Fibroblast of peridontal ligament (primary cell): ENCODE measurements around the gene SHROOM3.

ENCODE experiments used
- DNase-seq: peaks from one replicate; pipeline ENCODE4 v3.0.0-alpha.2; 2010; ENCODE audit errors: extremely low read depth

SHROOM3 gene

DNA sequence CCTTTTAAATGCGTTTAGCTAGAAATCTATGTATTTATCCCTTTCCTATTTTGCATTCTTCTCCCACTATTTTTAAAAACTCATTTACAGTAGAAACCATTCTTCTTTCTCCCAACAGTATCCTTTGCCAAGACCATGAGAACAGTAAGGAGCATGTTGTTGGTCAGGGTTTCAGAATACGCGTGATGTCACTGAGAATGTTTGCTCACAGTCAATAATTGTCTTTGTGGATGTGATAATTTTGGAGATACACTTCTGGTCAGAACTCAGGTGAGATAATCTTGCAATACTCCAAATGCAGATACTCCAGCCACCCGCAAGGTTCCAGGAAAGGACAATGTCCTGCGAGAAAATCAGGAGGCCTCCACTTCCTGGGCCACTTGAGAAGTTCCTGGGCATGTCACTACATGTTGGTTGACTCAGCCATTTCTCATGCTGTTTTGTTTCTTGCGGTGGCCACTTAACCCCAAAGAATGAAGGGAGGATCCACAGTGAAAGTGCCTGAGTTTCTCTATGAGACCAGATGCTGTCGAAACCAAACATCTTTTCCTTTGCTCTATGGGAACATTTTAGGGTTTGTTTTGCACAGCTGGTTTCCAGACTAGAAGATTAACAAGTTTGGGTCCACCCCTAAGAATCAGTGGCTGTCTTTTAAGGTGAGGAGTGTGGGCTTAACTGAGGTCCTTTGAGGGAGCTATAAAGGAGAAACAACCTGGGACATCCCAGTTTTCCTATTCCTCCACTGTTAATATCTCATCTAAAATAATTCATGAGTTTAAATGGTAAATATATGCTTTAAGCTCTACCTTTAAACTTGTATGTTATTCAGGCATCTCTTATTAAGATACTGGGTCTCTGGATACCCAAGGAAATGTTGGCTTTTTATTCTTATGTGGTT, 346.9 kb downstream of the SHROOM3 start:
- DNase-seq: peak; percentile 99

DNA sequence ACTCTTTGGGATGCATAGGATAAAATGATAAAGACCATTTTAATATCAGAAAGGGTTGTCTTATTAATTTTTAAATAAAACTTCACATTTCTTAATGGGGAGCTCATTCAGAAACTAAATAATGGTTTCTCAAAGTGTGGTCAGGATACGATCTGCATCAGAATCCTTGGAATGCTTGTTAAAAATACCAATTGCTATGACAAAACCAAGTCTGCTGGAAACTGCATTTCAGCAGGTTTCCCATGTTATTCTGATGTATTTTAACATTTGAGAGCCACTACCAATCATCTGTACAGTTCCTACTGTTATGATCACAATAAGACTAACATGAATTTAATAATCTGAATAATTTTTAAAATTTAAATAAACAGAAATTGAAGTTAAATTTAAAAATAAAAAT, 347.8 kb downstream of the SHROOM3 start:
- DNase-seq: peak; percentile 93

DNA sequence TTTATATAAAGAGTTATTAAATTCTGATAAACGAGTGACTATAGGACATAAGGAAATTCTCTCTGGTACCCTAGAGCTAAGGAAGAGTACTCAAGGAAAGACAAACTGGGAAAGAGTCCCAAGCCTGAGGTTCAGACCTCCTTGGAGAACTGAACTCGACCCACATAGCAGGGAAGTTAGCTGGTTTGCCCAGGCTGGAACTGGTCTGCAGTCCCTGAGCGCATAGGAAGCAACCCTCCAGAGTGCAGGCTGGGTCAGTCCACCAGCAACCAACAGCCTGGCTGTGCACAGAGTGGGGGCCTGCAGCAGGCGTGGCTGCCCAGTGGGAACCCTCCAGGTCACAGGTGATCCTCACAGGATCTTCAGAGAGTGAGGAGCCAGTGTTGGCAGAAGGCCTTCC, 348.8 kb downstream of the SHROOM3 start:
- peak; percentile 58 for DNase-seq

DNA sequence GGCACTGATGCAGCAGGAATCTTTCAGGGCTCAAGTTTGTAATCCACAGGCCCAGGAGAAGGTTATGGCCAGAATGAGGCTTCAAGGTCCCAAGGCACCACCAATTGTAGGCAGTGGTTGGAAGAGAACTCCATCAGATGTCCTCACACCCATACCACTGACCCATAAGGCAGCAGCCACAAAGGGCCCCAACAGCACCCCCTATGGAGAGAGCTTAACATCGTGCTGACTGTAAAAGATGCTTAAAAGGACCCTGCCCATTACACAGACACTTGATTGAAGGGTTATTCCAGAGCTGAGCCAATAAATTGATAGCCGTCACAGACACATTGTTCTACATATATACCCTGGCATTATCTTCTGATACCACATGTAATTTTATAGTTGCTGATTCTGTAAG, 349.2 kb downstream of the SHROOM3 start:
- DNase-seq: peak; percentile 20

DNA sequence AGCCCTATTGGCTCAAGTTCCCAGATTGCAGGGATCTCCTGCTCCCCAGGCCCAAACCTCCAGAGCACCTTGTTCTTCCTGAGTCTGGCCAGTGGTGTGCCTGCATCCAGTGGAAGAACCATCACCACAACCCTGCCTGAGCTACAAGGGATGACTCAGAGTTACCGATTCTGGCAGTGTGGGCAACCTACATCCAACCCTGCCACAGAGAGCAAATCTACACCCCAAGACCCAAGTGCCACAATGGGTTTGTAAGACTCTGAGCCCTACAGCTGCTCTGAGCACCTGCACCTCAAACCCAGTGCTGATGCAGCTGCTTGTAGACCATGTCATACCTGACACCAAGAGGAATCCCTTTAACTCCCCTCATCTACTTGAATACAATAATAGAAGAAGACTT, 352.9 kb downstream of the SHROOM3 start:
- DNase-seq: no peak

DNA sequence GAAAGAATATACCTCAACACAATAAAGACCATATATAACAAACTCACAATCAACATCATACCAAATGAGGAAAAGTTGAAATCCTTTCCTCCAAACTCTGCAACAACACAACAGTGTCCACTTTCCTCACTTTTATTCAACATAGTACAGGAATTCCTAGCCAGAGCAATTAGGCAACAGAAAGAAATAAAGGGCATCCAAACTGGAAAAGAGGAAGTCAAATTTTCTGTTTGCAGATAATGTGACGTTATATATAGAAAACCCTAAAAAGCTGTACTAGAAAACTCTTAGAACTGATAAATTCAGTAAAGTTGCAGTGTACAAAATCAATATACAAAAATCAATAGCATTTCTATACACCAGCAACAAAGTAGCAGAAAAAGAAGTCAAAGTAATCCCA, 355.3 kb downstream of the SHROOM3 start:
- no peak for DNase-seq

DNA sequence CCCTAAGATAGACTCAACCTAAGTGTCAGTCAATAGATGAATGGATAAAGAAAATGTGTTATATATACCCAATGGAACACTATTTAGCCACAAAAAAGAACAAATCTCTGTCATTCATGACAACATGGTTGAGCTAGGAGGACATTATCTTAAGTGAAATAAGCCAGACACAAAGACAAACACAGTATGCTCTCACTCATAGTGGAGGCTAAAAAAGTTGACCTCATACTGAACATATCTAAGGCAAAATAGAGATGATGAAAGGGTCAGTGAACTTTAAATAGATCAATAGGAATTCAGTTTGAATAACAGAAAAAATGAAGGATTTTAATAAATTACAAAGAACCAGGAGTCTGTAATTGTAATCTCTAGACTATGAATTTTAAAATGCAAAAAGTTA, 356.4 kb downstream of the SHROOM3 start:
- no peak for DNase-seq

DNA sequence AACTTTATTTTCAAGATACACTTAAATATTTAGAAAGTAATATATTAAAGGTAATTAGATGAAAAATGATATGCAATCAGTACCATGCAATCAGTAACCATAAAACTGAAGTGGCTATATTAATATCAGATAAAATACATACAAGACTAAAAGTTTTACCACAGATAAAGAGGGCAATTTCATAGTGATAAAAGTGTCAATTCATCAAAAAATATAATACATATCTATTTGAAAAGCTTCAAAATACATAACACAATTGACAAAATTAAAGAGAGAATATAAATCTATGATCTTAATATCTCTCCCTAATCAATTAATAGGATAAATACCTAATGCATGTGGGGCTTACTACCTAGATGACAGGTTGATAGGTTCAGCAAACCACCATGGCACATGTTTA, 357.4 kb downstream of the SHROOM3 start:
- no peak for DNase-seq

DNA sequence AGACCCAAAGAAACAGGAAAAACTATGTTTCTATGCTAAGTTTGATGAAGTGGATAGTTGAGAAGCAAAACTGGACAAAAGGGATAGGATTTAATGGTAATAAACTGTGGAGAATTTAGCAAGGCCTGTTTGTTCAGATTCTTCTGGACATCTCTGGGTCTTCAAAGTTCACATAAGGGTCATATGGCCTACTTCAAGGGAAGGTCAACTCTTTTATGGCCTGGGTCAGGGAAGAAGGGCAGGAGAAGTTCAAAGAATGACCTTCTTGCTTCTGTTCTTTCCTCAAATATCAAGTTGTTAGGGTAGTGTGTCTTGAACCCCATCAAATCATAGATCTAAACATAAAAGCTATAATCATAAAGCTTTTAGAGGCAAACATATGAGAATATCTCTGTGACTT, 360.2 kb downstream of the SHROOM3 start:
- DNase-seq: no peak

DNA sequence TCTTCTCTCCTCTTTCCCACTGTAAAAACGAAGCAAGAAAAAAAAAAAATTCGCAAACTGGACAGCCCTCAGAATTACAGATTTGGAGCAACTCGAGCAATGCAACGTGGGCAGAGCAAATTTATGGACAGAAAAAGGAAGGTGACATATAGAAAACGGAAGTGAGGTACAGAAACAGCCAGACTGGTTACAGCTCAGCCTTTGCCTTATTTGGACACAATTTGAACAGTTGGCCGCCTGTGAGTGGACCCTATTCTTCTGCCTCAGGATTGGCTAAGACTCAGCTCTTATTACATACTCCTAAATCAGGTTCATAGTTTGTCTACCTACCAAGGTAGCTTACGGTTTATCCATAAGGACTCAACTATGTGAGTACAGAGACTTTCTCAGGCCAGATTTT, 364.1 kb downstream of the SHROOM3 start:
- DNase-seq: no peak

DNA sequence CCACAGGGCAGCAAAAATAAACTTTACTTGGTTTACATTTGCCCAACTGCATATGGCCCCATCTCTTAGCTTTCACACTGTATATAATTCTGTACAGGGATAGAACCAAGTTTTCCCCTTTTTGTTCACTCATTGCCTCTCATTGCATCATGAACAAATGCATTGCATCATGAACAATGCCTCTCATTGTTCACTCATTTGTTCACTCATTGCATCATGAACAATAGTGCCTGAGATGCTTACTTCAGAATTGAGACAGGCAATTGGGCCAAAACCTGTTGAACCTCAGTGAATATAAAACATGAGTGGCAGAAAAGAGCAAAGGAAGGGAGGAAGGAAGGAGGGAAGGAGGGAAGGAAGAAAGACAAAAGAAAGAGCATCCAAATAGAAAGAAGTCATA, 364.7 kb downstream of the SHROOM3 start:
- DNase-seq: no peak

DNA sequence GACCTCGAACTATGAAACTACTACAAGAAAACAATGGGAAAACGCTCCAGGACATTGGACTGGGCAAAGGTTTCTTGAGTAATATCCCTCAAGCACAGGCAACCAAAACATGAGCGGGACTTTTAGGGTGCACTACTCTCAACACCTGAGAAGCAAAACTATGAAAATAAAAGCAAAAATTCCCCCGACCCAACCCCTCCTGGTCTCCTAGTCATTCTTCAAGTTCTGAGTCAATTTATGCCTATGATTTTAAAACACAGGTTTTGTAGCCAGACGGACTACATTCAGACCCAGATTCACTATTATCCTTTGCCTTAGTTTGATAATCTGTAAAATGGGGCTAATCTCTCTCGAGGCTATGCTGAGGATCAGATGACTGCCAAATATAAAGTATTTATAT, 365.9 kb downstream of the SHROOM3 start:
- DNase-seq: no peak

DNA sequence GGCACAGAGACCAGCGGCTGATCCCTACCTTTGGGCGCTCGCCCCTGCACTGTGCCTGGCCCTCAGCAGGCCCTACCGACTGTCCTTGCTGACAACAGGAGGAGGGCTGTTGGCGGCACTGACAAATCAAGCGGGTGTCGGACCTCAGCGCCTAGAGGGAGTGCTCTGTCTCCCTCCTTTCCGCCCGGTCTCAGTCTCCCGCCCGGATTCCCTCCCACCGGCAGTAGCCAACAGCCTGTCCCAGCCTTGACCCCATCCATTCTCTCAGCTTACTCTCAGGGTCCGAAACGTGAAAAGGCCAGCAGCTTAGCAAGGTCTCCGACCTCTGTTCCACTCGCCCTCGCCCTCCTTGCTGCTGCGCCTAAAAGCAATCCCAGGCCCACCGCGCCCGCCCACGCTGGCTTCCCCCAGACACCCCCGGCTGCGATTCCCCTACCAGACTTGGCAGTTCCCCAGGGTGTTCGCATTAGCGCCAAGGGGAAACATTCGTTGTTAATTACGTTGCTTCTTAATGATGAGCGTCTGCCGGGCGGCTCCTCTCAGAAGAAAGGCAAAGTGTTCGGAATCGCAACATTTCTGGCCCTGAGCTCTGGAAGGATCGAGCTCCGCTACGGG, 366.7 kb downstream of the SHROOM3 start:
- no peak for DNase-seq

DNA sequence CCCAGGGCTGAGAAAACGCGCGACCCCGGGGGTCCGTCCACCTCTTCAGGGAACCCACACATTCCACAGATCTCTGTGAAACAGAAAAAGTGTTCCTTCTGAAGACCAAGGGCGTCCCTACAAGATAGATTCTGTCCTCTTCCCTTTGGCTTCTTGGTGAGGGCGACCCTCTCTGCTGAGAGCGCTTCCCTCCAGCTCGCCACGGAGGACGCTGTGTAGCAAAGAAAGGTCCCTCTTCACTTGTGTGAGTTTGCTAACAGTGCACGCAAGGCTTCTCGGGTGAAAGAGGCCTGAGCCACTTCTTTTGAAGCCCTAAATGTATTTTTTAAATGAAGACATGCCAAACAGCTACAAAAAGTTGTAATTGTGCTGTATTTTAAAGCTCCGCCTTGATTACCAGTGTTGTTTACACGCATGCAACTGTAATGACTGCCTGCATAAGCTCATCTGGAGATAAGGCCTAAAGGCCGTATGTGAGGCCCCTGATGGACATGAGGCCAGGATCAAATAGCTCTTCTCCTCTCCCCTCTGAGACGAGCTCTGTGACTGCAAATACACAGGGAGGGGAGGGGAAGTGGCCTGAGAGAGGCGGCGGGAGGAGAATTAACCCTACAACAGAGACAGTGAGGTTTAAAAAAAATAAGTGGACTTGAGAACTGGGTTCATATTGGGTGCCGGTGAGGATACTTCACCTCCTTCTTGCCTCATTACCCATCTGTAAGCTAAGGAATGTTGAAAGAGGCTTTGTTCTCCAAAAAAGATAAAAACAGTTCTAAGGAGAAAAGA, 367.4 kb downstream of the SHROOM3 start:
- peak; percentile 49 for DNase-seq

DNA sequence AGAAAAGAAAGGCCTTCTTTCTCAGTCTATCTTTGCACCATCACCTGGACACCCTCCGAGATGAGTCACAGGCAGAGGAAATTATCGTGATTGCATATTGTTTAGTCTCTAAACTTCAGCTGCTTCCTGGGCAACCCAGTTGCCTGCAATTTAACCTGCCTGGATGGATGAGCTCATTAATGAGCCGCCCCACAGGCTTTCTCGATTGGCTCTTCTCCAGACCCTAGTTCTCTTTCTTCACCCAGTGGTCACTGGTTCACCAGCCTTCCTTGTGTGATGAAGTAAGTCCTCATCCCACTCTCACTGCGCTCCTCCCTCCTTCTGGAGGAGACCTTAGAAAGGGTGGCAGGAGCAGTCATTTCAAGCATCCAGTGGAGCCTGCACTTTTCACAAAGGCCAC, 368.5 kb downstream of the SHROOM3 start:
- peak; percentile 86 for DNase-seq

DNA sequence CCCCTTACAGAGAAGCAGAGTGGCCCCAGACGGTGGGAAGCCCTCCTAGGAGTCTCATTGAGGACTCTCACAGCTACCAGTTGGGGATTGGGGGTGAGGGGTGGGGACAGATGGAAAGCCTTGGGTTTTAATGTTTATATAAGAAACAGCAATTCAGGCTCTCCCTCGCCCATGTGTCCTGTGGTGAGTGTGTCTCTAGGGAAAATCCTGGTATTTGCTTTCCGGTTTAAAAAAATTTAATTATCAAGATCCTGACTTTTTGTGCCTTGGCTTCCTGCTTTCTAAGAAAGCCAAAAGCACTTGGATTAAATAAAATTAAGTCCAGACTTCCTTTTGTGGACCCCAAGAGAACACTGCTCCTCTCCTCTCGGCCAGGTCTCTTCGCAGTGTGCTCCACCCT, 369.1 kb downstream of the SHROOM3 start:
- peak; percentile 82 for DNase-seq

DNA sequence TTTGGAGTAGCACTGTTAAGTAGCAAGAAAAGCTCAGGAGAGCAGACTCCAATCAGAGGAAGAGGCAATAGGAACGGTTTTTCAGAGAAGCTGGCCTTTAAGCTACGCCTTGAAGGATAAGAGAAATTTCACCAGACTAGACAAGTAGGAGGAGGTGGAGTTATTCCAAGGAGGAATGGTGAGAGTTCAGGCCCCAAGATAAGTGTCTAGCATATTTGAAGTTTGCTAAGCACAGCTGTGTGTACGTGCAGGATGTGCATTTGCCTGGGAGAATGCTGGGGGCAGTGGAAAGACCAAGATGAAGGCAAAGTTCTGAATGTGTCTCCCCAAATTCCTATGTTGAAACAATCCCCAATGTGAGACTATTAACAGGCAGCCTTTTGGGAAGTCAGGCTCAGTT, 371.3 kb downstream of the SHROOM3 start:
- DNase-seq: no peak

DNA sequence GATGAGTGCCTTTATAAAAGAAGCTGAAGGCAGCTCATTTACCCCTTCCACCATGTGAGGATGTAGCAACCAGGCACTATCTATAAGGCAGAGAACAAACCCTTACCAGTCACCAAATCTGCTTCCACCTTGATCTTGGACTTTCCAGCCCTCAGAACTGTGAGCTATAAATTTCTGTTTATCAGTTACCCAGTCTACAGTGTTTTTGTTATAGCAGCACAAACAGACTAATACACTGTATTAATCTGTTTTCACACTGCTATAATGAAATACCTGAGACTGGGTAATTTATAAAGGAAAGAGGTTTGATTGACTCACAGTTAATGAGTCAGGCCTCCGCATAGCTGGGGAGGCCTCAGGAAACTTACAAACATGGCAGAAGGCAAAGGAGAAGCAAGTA, 371.7 kb downstream of the SHROOM3 start:
- no peak for DNase-seq

DNA sequence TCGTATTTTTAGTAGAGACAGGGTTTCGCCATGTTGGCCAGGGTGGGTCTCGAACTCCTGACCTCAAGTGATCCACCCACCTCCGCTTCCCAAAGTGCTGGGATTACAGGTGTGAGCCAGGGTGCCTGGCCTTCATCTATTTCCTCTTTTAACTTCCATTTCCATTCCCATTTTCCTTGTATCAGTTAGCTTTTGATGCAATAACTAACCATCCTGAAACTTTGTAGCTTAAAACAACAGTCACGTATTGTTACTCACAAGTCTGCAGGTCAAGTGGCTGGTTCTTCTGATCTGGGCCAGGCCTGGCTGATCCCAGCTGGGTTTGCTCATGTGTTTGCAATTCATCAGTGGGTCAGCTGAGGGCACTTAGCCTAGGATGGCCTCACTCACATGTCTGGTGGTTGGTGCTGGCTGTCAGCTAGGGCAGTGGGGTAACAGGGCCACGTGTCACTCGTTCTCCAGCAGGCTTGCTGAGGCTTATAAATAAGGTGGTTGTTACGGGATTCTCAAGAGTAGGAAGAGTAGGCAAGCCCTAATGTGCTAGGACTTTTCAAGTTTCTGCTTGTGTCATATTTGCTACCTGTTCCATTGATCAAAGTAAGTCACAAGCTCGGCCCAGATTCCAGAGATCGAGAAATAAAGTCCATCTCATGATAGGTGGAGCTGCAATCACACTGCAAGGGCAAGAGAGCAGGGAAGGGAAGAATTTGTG, 374.7 kb downstream of the SHROOM3 start:
- DNase-seq: peak; percentile 22

DNA sequence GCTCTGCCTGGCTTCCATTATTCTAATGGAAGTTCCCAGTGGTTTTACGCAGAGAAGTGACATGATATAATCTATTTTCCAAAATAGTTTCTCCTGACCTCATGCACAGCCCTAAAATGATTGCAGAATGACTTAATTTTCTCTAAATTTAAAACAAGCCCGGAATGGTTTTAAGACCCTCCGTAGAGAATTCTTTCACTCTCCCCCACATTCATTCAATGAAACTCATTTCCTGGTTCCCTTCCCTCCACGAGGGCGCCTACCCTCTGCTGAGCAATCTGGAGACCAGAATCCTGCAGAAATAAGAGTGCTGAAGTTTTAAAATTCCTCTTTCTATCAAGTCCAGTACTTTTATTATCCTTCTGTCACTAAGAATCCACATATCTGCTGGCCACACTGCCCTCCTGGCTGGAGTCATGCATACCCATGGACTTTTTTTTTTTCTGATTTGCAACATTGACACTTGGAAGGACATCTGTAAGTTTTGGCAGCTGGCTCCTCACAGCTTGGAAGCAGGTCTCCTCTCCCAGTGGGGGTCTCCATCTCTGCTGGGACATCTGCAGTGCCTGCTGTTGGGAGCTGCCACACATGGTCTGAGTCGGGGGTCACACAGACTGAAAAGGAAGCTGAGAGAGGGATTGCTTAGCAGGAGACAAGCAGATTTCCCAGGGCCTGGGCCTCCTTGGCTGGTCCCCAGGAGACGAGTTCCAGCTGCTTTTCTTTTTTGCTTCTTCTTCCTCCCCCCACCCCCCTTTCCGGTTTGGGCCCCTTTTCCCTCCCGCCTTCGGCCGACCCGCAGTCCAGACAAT, 376.8 kb downstream of the SHROOM3 start:
- DNase-seq: no peak

DNA sequence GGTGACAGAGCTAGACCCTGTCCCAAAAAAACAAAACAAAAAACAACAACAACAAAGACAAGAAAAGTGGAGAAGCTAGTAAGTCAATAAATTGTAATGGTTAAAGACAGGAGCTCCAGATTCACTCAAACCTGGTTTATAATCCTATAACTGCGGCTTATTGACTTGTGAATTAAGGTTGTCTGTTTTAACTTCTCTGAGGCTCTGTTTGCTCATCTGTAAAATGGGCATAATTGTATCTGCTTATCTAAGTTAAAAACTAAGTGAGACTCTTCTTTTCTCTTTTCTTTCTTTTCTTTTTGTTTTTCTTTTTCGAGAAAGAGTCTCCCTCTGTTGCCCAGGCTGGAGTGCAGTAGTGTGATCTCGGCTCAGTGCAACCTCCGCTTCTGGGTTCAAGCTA, 378.0 kb downstream of the SHROOM3 start:
- no peak for DNase-seq
